AG04449 (cell line): Measurements from ENCODE around the gene GSE1.

ENCODE experiments used
- CTCF ChIA-PET: fragments of 350-600 bp; formaldehyde crosslinking; extraction: SDS; loops from one replicate; lab custom pipeline; 2021; ENCODE audit warnings: antibody characterized with exemption; lab: Yijun Ruan, JAX
- POLR2A ChIA-PET: fragments of 400-600, 350-600 bp; formaldehyde crosslinking; extraction: SDS; loops from one replicate; lab custom pipeline; 2020; ENCODE audit warnings: antibody characterized with exemption, inconsistent platforms; lab: Yijun Ruan, JAX
- DNase-seq: peaks from one replicate; pipeline ENCODE4 v3.0.0-alpha.2; 2010; ENCODE audit warnings: low read depth, low spot score
- H3K4me3 ChIP-seq: 2 replicates; pipeline ENCODE4 v1.5.1; 2011; ENCODE audit warnings: low read depth, mild to moderate bottlenecking, control low read depth, low read length
- TF ChIP-seq, protein P1 (sequence below): IDR thresholded peaks from one replicate; pipeline ENCODE4 v1.5.1; 2011; ENCODE audit warnings: mild to moderate bottlenecking, moderate library complexity, low read length, control low read depth, inconsistent platforms; ENCODE audit not compliant: insufficient read depth; ENCODE audit errors: missing control alignments

The GSE1 gene

DNA sequence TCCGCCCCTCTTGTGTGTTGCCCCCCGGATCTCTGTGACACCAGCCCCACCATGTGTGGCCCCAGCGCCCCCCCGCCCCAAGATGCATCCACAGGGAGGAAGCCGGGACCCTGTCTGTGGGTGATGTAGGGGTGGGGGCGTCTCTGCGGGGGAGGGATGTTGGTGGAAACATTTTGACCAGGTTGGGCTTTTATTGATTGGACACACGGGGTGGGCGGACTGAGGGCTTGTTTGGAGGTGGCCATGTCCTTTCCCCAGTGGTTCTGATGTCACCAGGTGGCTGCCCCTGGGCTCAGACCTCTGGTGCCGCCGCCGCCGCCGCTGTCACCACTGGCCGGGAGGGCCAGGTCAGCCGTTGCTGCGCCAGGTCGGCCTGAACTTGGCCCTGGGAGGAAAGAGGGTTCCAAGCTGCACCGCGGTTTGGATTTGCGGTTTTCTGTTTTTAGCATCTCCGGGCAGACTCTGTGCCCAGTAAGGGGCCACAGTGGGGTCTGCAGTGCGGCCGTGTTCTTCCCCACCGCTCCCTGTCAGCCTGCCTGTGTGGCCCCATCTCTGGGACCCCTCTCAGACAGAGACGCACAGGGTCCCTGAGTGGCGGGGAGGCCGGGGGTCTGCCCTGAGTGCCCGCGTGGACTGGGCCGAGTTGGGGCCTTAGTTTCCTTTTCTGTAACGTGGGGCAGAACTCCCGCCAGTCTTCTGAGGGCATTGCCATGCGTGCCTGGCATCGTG is 19.8 kb downstream of the GSE1 start:
- ChIA-PET CTCF (interaction anchor here (9.7 kb wide), 1 partner anchor 17 kb away, joined by 119 read pairs; no protein-coding TSS in a partner anchor), POLR2A (no interaction called here)

DNA sequence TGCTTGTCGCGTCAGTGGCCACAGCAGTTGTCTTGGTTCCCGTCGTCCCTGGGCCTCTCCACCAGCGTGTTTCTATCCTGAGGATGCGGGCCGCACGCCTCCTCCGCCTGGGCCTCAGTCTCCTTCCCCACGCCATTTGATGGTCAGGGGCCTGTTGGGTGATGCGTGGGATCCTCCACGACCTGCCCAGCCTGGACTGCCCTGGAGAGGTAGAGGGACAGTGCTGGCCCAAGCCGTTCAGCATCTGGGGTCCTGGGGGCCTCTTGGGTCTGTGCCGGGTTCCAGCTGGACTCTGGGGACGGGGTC is 20.3 kb downstream of the GSE1 start:
- no peak for DNase-seq
- H3K4me3 ChIP-seq = no peak overlapping the region
- TF ChIP-seq, protein P1, sequence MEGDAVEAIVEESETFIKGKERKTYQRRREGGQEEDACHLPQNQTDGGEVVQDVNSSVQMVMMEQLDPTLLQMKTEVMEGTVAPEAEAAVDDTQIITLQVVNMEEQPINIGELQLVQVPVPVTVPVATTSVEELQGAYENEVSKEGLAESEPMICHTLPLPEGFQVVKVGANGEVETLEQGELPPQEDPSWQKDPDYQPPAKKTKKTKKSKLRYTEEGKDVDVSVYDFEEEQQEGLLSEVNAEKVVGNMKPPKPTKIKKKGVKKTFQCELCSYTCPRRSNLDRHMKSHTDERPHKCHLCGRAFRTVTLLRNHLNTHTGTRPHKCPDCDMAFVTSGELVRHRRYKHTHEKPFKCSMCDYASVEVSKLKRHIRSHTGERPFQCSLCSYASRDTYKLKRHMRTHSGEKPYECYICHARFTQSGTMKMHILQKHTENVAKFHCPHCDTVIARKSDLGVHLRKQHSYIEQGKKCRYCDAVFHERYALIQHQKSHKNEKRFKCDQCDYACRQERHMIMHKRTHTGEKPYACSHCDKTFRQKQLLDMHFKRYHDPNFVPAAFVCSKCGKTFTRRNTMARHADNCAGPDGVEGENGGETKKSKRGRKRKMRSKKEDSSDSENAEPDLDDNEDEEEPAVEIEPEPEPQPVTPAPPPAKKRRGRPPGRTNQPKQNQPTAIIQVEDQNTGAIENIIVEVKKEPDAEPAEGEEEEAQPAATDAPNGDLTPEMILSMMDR = no peak
- POLR2A ChIA-PET = no interaction called here
- CTCF ChIA-PET = interaction anchor here (1.0 to 1.5 kb wide), 2 partner anchors 10 to 18 kb away, joined by 3 to 4 read pairs; no protein-coding TSS in a partner anchor

More for the DNA sequence above, 19.8 kb downstream of the GSE1 start:
- H3K4me3 ChIP-seq = no peak overlapping the region
- TF ChIP-seq, protein P1 = no peak
- DNase-seq = no peak

DNA sequence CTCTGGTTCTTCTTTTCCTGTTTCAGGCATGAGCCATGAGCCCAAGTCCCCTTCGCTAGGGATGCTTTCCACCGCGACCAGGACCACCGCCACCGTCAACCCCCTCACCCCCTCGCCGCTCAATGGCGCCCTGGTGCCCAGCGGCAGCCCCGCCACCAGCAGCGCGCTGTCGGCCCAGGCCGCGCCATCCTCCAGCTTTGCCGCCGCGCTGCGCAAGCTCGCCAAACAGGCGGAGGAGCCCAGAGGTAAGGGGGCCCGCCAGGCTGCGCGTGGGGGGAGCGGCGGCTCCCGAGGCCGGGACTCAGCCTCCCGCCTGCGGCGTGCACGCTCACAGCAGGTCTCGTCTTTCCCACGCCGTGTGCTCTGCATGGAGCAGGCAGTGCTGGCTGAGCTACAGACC is 20.8 kb downstream of the GSE1 start:
- TF ChIP-seq, protein P1 = no peak
- ChIA-PET POLR2A (no interaction called here), CTCF (interaction anchor here (0.8 to 1.5 kb wide), 4 partner anchors 9 to 214 kb away, joined by 3 to 4 read pairs (median 3); no protein-coding TSS in a partner anchor)
- no peak for DNase-seq
- no peak overlapping the region for H3K4me3 ChIP-seq

DNA sequence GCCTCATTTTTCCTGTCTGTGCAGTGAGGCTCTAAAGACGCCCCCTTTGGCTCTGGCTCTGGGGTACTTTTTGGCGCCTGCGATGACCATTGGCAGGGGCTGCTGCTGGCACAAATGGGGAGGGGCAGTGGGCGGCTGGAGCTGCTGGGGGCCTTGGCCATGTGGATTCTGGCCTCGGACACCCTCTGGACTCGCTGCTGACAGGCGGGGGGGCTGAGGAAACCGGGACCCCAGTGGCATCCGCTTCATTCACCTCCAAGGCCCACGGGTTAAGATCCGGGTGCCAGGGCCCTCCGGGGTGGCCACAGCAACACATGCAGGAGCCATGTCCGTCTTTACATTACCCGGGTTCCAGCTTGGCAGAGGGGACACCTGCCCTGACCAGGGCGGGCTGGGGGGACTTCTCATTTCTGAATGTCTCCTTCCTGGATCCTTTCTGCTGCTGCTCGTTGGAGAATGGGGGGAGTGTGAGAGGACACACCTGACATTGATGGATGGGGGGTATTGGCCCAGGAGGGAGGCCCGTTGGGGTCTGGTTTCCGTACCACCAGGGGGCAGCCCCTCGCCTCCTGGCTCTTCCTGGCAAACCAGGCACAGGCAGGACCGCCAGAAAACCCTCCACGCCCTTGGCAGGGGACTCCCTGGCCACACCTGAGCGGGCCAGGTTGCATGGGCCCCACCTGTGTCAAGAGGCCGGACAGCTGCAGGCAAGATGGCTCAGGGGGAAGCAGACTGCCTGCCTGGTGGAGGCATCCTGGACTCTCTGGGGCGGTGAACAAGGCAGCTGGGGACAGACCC is 21.8 kb downstream of the GSE1 start:
- no peak overlapping the region for H3K4me3 ChIP-seq
- TF ChIP-seq, protein P1 = no peak
- no peak for DNase-seq
- ChIA-PET CTCF (interaction anchor here (0.9 to 1.5 kb wide), 5 partner anchors 8 to 359 kb away, joined by 3 to 7 read pairs (median 3); no protein-coding TSS in a partner anchor), POLR2A (no interaction called here)

DNA sequence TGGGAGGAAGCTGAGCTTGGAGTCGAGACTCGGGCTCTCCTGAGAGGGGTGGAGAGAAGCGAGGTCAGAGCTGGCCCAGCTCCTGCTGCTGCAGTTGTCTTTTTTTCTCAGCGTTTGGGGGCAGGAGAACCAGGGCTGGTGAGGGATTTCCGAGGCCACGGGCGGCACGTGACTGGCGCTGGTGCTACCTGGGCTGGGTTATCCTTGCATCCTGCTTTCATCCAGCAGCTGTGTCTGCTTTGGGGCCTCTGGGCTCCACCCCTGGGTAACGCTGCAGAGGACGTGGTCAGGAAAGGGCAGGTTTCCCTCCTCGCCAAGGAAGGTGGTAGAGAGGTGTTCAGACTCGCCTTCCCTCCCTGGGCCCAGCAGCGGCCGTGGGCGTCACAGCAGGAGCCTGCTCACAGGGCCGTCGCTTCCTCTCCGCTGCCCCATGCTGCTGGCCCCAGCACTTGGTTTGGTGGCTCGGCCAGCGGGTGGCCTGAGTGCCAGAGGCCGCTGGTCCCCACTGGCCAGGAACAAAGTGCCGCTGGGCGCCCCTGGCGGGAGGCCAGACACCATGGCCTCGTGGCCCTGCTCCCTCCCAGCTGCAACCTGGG is 22.5 kb downstream of the GSE1 start:
- no peak overlapping the region for H3K4me3 ChIP-seq
- ChIA-PET CTCF (interaction anchor here (0.9 to 1.5 kb wide), 4 partner anchors 10 to 360 kb away, joined by 3 to 7 read pairs (median 4); no protein-coding TSS in a partner anchor), POLR2A (no interaction called here)
- TF ChIP-seq, protein P1 = no peak
- no peak for DNase-seq
